GM23338 (cell line): ENCODE results near the gene AQP1. TPM values are rescaled to one million over a fixed set of nuclear protein-coding genes. Genes with fewer than 3 reads are reported as not detected.

Experiments used
- ATAC-seq: fragments of 200-7000 bp; cut with Tn5 transposase; 3 replicates; pipeline ENCODE4 v1.9.1; 2020
- DNase-seq: peaks from one replicate; pipeline ENCODE4 v3.0.0-alpha.2; 2015; ENCODE audit warnings: low spot score
- H2AFZ ChIP-seq: fragments of 200-600 bp; sonication (generic); 2 replicates; pipeline ENCODE4 v1.8.0; 2016; ENCODE audit warnings: antibody characterized with exemption, mild to moderate bottlenecking, moderate library complexity
- H3F3A ChIP-seq: fragments of 200-600 bp; sonication (generic); replicated peaks from 2 replicates; pipeline ENCODE4 v1.8.0; 2017; ENCODE audit warnings: antibody characterized with exemption, mixed run types, low read depth
- H3K27ac ChIP-seq: fragments of 200-600 bp; sonication (generic); 2 replicates; pipeline ENCODE4 v1.6.1; 2016; ENCODE audit warnings: low read depth
- H3K27me3 ChIP-seq: fragments of 200-600 bp; sonication (generic); 2 replicates; pipeline ENCODE4 v1.8.0; 2016; ENCODE audit warnings: mild to moderate bottlenecking, mixed run types, moderate library complexity; ENCODE audit not compliant: insufficient read depth
- H3K36me3 ChIP-seq: fragments of 200-600 bp; sonication (generic); 2 replicates; pipeline ENCODE4 v1.8.0; 2016; ENCODE audit warnings: mild to moderate bottlenecking; ENCODE audit not compliant: insufficient read depth
- H3K4me1 ChIP-seq: fragments of 200-600 bp; sonication (generic); 2 replicates; pipeline ENCODE4 v1.8.0; 2016; ENCODE audit warnings: mild to moderate bottlenecking, moderate library complexity; ENCODE audit not compliant: insufficient read depth
- H3K4me2 ChIP-seq: fragments of 200-600 bp; sonication (generic); 2 replicates; pipeline ENCODE4 v1.7.1; 2017; ENCODE audit warnings: mixed run types
- H3K4me3 ChIP-seq: fragments of 200-600 bp; sonication (generic); 2 replicates; pipeline ENCODE4 v1.6.1; 2016; ENCODE audit warnings: mixed run types
- H3K79me2 ChIP-seq: fragments of 200-600 bp; sonication (generic); replicated peaks from 2 replicates; pipeline ENCODE4 v1.8.0; 2017; ENCODE audit warnings: mild to moderate bottlenecking; ENCODE audit not compliant: insufficient read depth
- H3K9me2 ChIP-seq: fragments of 200-600 bp; sonication (generic); 2 replicates; pipeline ENCODE4 v1.8.0; 2017; ENCODE audit not compliant: insufficient read depth
- H4K20me1 ChIP-seq: fragments of 200-600 bp; sonication (generic); replicated peaks from 2 replicates; pipeline ENCODE4 v1.8.0; 2017; ENCODE audit warnings: mild to moderate bottlenecking; ENCODE audit not compliant: insufficient read depth
- H3K27ac Mint-ChIP-seq: 2 replicates; pipeline ENCODE4 v1.8.0; 2020; ENCODE audit warnings: inconsistent platforms, mild to moderate bottlenecking, moderate library complexity, mixed read lengths
- H3K27me3 Mint-ChIP-seq: 3 replicates; pipeline ENCODE4 v1.8.0; 2022; ENCODE audit warnings: low read depth, mild to moderate bottlenecking, moderate library complexity, mixed read lengths, inconsistent platforms; ENCODE audit not compliant: insufficient read depth, poor library complexity
- H3K36me3 Mint-ChIP-seq: 3 replicates; pipeline ENCODE4 v1.8.0; 2021; ENCODE audit warnings: low read depth, mild to moderate bottlenecking, inconsistent platforms, moderate library complexity, mixed read lengths
- H3K4me1 Mint-ChIP-seq: 3 replicates; pipeline ENCODE4 v1.8.0; 2020; ENCODE audit warnings: mild to moderate bottlenecking, inconsistent platforms, mixed read lengths
- H3K4me3 Mint-ChIP-seq: 3 replicates; pipeline ENCODE4 v1.8.0; 2021; ENCODE audit warnings: moderate library complexity, mild to moderate bottlenecking, inconsistent platforms, mixed read lengths
- H3K9me3 Mint-ChIP-seq: 3 replicates; pipeline ENCODE4 v1.8.0; 2020; ENCODE audit warnings: moderate library complexity, mild to moderate bottlenecking, inconsistent platforms, mixed read lengths
- CREB1 ChIP-seq: fragments of 250-450 bp; sonication (Bioruptor Pico); IDR thresholded peaks from 2 replicates; pipeline ENCODE4 v1.5.0; 2020; ENCODE audit warnings: low read depth, mild to moderate bottlenecking, moderate library complexity
- EZH2 ChIP-seq: fragments of 200-600 bp; sonication (generic); IDR thresholded peaks from one replicate; pipeline ENCODE4 v1.8.0; 2017; ENCODE audit warnings: antibody characterized with exemption, mild to moderate bottlenecking, low read depth; ENCODE audit not compliant: unreplicated experiment
- EZH2phosphoT487 ChIP-seq: fragments of 200-600 bp; sonication (generic); IDR thresholded peaks from one replicate; pipeline ENCODE4 v1.8.1; 2018; ENCODE audit warnings: antibody characterized with exemption; ENCODE audit not compliant: unreplicated experiment
- JUNB ChIP-seq: IDR thresholded peaks from one replicate; pipeline ENCODE4 v1.6.1; 2016; ENCODE audit warnings: antibody characterized with exemption; ENCODE audit not compliant: unreplicated experiment
- NANOG ChIP-seq: IDR thresholded peaks from 2 replicates; pipeline ENCODE4 v1.6.1; 2016; ENCODE audit warnings: antibody characterized with exemption, borderline replicate concordance
- POLR2AphosphoS5 ChIP-seq: IDR thresholded peaks from 2 replicates; pipeline ENCODE4 v1.6.1; 2016; ENCODE audit warnings: antibody characterized with exemption, low read depth
- STAT1 ChIP-seq: IDR thresholded peaks from one replicate; pipeline ENCODE4 v1.6.1; 2016; ENCODE audit warnings: antibody characterized with exemption; ENCODE audit not compliant: unreplicated experiment
- ZNF114 ChIP-seq: fragments of 250-450 bp; sonication (Bioruptor Pico); IDR thresholded peaks from 2 replicates; pipeline ENCODE4 v1.5.0; 2020; ENCODE audit warnings: mild to moderate bottlenecking, moderate library complexity
- ZNF331 ChIP-seq: fragments of 250-450 bp; sonication (Bioruptor Pico); IDR thresholded peaks from 2 replicates; pipeline ENCODE4 v1.5.0; 2020; ENCODE audit warnings: low read depth, mild to moderate bottlenecking, moderate library complexity
- polyA plus RNA-seq: library from polyadenylated mRNA; unstranded; fragments of >200 nt; fragmentation: Nextera tagmentation; extraction: Ambion mirVana; gene quantifications from 2 replicates; pipeline ENCODE4 v1.2.1, GENCODE V29; 2016
- total RNA-seq: library from RNA; depleted of rRNA; stranded (reverse); fragments of >200 nt; shearing (Covaris generic); gene quantifications from 2 replicates; pipeline ENCODE4 v1.2.3, GENCODE V29; 2014
- TF ChIP-seq, protein P1 (sequence below): IDR thresholded peaks from one replicate; pipeline ENCODE4 v1.6.1; 2018; ENCODE audit warnings: antibody characterized with exemption; ENCODE audit not compliant: unreplicated experiment
- TF ChIP-seq, protein P2 (sequence below), 2 experiments: fragments of 200-600 bp in 1 of 2; sonication (generic) in 1 of 2; conservative IDR thresholded peaks; 2 replicates each; pipeline versions ENCODE4 v1.5.1 to v1.6.1; 2016 to 2017; ENCODE audit warnings: antibody characterized with exemption in 2 of 2, low read depth in 2 of 2, mild to moderate bottlenecking in 2 of 2, moderate library complexity in 1 of 2
- TF ChIP-seq, protein P3 (sequence below): fragments of 250-450 bp; sonication (Bioruptor Pico); IDR thresholded peaks from 2 replicates; pipeline ENCODE4 v1.5.0; 2020; ENCODE audit warnings: mild to moderate bottlenecking, moderate library complexity
- TF ChIP-seq, protein P4 (sequence below): IDR thresholded peaks from 2 replicates; pipeline ENCODE4 v1.6.1; 2016; ENCODE audit warnings: antibody characterized with exemption

Gene AQP1
- total and polyA plus RNA-seq, 2 experiments from 2014 or later: 0.28 TPM; not detected in 1

DNA sequence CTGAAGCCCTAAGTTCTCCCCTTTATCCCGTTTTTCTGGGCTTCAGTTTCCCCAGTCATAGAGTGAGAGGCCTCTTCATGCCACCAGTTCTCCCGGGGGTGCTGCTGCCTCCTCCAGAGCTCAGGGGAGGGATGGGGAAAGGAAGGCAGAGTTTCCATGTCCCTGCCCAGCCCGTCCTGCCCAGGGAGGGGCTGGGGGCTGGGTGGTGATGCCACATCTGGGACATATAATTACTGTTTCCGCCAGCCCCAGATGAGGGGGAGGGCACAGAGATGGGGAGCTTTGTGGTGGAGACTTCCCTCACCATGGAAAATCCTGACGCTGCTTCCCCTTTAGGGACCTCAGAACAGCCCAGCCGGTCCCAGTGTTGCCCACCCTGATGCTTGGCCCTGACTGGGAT, 4.1 kb downstream of the AQP1 start:
- TF ChIP-seq ZNF331 (CRISPR knock-in tag) (no peak), NANOG (no peak), ZNF114 (CRISPR knock-in tag) (no peak), EZH2 (no peak), CREB1 (CRISPR knock-in tag) (no peak), EZH2phosphoT487 (no peak), STAT1 (no peak), JUNB (no peak), POLR2AphosphoS5 (no peak)
- TF ChIP-seq, protein P1, sequence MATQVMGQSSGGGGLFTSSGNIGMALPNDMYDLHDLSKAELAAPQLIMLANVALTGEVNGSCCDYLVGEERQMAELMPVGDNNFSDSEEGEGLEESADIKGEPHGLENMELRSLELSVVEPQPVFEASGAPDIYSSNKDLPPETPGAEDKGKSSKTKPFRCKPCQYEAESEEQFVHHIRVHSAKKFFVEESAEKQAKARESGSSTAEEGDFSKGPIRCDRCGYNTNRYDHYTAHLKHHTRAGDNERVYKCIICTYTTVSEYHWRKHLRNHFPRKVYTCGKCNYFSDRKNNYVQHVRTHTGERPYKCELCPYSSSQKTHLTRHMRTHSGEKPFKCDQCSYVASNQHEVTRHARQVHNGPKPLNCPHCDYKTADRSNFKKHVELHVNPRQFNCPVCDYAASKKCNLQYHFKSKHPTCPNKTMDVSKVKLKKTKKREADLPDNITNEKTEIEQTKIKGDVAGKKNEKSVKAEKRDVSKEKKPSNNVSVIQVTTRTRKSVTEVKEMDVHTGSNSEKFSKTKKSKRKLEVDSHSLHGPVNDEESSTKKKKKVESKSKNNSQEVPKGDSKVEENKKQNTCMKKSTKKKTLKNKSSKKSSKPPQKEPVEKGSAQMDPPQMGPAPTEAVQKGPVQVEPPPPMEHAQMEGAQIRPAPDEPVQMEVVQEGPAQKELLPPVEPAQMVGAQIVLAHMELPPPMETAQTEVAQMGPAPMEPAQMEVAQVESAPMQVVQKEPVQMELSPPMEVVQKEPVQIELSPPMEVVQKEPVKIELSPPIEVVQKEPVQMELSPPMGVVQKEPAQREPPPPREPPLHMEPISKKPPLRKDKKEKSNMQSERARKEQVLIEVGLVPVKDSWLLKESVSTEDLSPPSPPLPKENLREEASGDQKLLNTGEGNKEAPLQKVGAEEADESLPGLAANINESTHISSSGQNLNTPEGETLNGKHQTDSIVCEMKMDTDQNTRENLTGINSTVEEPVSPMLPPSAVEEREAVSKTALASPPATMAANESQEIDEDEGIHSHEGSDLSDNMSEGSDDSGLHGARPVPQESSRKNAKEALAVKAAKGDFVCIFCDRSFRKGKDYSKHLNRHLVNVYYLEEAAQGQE: no peak
- TF ChIP-seq, protein P2, sequence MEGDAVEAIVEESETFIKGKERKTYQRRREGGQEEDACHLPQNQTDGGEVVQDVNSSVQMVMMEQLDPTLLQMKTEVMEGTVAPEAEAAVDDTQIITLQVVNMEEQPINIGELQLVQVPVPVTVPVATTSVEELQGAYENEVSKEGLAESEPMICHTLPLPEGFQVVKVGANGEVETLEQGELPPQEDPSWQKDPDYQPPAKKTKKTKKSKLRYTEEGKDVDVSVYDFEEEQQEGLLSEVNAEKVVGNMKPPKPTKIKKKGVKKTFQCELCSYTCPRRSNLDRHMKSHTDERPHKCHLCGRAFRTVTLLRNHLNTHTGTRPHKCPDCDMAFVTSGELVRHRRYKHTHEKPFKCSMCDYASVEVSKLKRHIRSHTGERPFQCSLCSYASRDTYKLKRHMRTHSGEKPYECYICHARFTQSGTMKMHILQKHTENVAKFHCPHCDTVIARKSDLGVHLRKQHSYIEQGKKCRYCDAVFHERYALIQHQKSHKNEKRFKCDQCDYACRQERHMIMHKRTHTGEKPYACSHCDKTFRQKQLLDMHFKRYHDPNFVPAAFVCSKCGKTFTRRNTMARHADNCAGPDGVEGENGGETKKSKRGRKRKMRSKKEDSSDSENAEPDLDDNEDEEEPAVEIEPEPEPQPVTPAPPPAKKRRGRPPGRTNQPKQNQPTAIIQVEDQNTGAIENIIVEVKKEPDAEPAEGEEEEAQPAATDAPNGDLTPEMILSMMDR (conservative IDR thresholded peaks at IDR 0.05; ENCODE audit: low read depth in 2 of 2): no peak
- TF ChIP-seq, protein P3, sequence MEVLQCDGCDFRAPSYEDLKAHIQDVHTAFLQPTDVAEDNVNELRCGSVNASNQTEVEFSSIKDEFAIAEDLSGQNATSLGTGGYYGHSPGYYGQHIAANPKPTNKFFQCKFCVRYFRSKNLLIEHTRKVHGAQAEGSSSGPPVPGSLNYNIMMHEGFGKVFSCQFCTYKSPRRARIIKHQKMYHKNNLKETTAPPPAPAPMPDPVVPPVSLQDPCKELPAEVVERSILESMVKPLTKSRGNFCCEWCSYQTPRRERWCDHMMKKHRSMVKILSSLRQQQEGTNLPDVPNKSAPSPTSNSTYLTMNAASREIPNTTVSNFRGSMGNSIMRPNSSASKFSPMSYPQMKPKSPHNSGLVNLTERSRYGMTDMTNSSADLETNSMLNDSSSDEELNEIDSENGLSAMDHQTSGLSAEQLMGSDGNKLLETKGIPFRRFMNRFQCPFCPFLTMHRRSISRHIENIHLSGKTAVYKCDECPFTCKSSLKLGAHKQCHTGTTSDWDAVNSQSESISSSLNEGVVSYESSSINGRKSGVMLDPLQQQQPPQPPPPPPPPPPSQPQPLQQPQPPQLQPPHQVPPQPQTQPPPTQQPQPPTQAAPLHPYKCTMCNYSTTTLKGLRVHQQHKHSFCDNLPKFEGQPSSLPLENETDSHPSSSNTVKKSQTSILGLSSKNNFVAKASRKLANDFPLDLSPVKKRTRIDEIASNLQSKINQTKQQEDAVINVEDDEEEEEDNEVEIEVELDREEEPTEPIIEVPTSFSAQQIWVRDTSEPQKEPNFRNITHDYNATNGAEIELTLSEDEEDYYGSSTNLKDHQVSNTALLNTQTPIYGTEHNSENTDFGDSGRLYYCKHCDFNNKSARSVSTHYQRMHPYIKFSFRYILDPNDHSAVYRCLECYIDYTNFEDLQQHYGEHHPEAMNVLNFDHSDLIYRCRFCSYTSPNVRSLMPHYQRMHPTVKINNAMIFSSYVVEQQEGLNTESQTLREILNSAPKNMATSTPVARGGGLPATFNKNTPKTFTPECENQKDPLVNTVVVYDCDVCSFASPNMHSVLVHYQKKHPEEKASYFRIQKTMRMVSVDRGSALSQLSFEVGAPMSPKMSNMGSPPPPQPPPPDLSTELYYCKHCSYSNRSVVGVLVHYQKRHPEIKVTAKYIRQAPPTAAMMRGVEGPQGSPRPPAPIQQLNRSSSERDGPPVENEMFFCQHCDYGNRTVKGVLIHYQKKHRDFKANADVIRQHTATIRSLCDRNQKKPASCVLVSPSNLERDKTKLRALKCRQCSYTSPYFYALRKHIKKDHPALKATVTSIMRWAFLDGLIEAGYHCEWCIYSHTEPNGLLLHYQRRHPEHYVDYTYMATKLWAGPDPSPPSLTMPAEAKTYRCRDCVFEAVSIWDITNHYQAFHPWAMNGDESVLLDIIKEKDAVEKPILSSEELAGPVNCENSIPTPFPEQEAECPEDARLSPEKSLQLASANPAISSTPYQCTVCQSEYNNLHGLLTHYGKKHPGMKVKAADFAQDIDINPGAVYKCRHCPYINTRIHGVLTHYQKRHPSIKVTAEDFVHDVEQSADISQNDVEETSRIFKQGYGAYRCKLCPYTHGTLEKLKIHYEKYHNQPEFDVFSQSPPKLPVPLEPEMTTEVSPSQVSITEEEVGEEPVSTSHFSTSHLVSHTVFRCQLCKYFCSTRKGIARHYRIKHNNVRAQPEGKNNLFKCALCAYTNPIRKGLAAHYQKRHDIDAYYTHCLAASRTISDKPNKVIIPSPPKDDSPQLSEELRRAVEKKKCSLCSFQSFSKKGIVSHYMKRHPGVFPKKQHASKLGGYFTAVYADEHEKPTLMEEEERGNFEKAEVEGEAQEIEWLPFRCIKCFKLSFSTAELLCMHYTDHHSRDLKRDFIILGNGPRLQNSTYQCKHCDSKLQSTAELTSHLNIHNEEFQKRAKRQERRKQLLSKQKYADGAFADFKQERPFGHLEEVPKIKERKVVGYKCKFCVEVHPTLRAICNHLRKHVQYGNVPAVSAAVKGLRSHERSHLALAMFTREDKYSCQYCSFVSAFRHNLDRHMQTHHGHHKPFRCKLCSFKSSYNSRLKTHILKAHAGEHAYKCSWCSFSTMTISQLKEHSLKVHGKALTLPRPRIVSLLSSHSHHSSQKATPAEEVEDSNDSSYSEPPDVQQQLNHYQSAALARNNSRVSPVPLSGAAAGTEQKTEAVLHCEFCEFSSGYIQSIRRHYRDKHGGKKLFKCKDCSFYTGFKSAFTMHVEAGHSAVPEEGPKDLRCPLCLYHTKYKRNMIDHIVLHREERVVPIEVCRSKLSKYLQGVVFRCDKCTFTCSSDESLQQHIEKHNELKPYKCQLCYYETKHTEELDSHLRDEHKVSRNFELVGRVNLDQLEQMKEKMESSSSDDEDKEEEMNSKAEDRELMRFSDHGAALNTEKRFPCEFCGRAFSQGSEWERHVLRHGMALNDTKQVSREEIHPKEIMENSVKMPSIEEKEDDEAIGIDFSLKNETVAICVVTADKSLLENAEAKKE (CRISPR knock-in tag): no peak
- TF ChIP-seq, protein P4, sequence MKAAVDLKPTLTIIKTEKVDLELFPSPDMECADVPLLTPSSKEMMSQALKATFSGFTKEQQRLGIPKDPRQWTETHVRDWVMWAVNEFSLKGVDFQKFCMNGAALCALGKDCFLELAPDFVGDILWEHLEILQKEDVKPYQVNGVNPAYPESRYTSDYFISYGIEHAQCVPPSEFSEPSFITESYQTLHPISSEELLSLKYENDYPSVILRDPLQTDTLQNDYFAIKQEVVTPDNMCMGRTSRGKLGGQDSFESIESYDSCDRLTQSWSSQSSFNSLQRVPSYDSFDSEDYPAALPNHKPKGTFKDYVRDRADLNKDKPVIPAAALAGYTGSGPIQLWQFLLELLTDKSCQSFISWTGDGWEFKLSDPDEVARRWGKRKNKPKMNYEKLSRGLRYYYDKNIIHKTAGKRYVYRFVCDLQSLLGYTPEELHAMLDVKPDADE: no peak
- Histone ChIP-seq H3F3A (no peaks in the 10 kb centered on the region), H3K27me3 (no peaks in the 10 kb centered on the region), H3K4me3 (no peak overlapping the region), H3K4me2 (no peak overlapping the region), H3K36me3 (no peaks in the 10 kb centered on the region), H2AFZ (no peak overlapping the region), H3K4me1 (no peaks in the 10 kb centered on the region), H3K9me2 (no peaks in the 10 kb centered on the region), H3K79me2 (no peaks in the 10 kb centered on the region), H3K27ac (no peak overlapping the region), H4K20me1 (no peaks in the 10 kb centered on the region)
- no peaks in the 10 kb centered on the region for H3K9me3 Mint-ChIP-seq
- H3K36me3 Mint-ChIP-seq: no peaks in the 10 kb centered on the region; the same call in 2 of the 3 replicates
- H3K27ac Mint-ChIP-seq: no peak overlapping the region
- DNase-seq: no peak
- no peak for ATAC-seq
- H3K4me3 Mint-ChIP-seq: no peak overlapping the region
- peaks cover 31% of the 10 kb centered on the region for H3K4me1 Mint-ChIP-seq
- peaks cover 12% of the 10 kb centered on the region for H3K27me3 Mint-ChIP-seq
